Measurements from ENCODE around the gene RACGAP1. TPM values are rescaled to one million over a fixed set of nuclear protein-coding genes. Genes with fewer than 3 reads are reported as not detected.
A peak's percentile ranks its signal among the peaks of the same experiment; 100 is the strongest.

The RACGAP1 gene
- polyA plus RNA-seq, 3 donors = 51.5 to 58.4 (median 57.5) TPM

GRCh38 chr12:49971141-49971540 is 54.2 kb downstream of the RACGAP1 start:
- no peak for DNase-seq (ENCODE audit: low read depth in 3 of 3, low spot score in 2 of 3)

- DNase-seq (ENCODE audit: low read depth in 3 of 3, low spot score in 2 of 3) = no peak
Measured at GRCh38 chr12:49970658-49971057, 54.6 kb downstream of the RACGAP1 start.

GRCh38 chr12:49969651-49970429 is 55.5 kb downstream of the RACGAP1 start:
- DNase-seq (ENCODE audit: low read depth in 3 of 3, low spot score in 2 of 3) = no peak

GRCh38 chr12:49969027-49969426 is 56.3 kb downstream of the RACGAP1 start:
- no peak for DNase-seq (ENCODE audit: low read depth in 3 of 3, low spot score in 2 of 3)

- no peak for DNase-seq (ENCODE audit: low read depth in 3 of 3, low spot score in 2 of 3)
Measured at GRCh38 chr12:49968471-49968870, 56.8 kb downstream of the RACGAP1 start.

GRCh38 chr12:49967777-49968250 is 57.5 kb downstream of the RACGAP1 start:
- DNase-seq (ENCODE audit: low read depth in 3 of 3, low spot score in 2 of 3) = no peak

GRCh38 chr12:49967042-49967776 is 58.1 kb downstream of the RACGAP1 start:
- peak; percentile 74 to 78 (median 75) for DNase-seq (ENCODE audit: low read depth in 3 of 3, low spot score in 2 of 3)

- DNase-seq (ENCODE audit: low read depth in 3 of 3, low spot score in 2 of 3) = no peak
Measured at GRCh38 chr12:49966511-49967041, 58.7 kb downstream of the RACGAP1 start.

- no peak for DNase-seq (ENCODE audit: low read depth in 3 of 3, low spot score in 2 of 3)
Measured at GRCh38 chr12:49965836-49966235, 59.5 kb downstream of the RACGAP1 start.

GRCh38 chr12:49964849-49965624 is 60.3 kb downstream of the RACGAP1 start:
- no peak for DNase-seq (ENCODE audit: low read depth in 3 of 3, low spot score in 2 of 3)

GRCh38 chr12:49963976-49964815 is 61.1 kb downstream of the RACGAP1 start:
- no peak for DNase-seq (ENCODE audit: low read depth in 3 of 3, low spot score in 2 of 3)

- DNase-seq (ENCODE audit: low read depth in 3 of 3, low spot score in 2 of 3) = no peak
Measured at GRCh38 chr12:49962861-49963765, 62.2 kb downstream of the RACGAP1 start.

GRCh38 chr12:49961993-49962764 is 63.1 kb downstream of the RACGAP1 start:
- no peak for DNase-seq (ENCODE audit: low read depth in 3 of 3, low spot score in 2 of 3)

- DNase-seq (ENCODE audit: low read depth in 3 of 3, low spot score in 2 of 3) = no peak
Measured at GRCh38 chr12:49961111-49961922, 64.0 kb downstream of the RACGAP1 start, which contains the start of gene AQP5. Gene AQP5, plus strand, starts transcription at chr12:49961872. Its CDS starts 146 bp downstream, at chr12:49962018.

GRCh38 chr12:49960474-49961110 is 64.7 kb downstream of the RACGAP1 start:
- no peak for DNase-seq (ENCODE audit: low read depth in 3 of 3, low spot score in 2 of 3)

- no peak for DNase-seq (ENCODE audit: low read depth in 3 of 3, low spot score in 2 of 3)
Measured at GRCh38 chr12:49959685-49960473, 65.4 kb downstream of the RACGAP1 start.
